WI38 (cell line): ENCODE measurements around the gene CCT2.

Experiments
- H3K4me3 ChIP-seq: 2 replicates; pipeline ENCODE4 v1.5.1; 2011; ENCODE audit warnings: low read depth, mild to moderate bottlenecking, control low read depth, low read length
- TF ChIP-seq, protein P1 (sequence below): IDR thresholded peaks from 2 replicates; pipeline ENCODE4 v1.5.1; 2012; ENCODE audit warnings: low read depth, mild to moderate bottlenecking, control low read depth, low read length

Gene CCT2

DNA sequence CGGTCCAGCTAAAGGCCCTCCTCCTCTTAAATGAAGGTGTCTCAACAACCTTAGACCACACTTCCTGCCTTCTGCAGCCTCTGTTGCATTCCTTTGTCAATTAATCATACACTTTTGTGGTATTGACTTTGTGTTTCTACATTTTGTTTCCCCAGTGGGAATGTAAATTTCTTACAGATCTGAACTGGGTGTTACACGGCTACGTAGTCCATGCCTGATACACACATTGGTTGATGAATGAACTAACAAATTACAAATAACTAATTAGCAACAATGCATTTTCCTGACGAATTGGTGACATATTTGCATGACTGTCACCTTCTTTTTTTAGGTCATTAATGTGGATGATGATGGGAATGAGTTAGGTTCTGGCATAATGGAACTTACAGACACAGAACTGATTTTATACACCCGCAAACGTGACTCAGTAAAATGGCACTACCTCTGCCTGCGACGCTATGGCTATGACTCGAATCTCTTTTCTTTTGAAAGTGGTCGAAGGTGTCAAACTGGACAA, 15.2 kb upstream of the CCT2 start:
- TF ChIP-seq, protein P1, sequence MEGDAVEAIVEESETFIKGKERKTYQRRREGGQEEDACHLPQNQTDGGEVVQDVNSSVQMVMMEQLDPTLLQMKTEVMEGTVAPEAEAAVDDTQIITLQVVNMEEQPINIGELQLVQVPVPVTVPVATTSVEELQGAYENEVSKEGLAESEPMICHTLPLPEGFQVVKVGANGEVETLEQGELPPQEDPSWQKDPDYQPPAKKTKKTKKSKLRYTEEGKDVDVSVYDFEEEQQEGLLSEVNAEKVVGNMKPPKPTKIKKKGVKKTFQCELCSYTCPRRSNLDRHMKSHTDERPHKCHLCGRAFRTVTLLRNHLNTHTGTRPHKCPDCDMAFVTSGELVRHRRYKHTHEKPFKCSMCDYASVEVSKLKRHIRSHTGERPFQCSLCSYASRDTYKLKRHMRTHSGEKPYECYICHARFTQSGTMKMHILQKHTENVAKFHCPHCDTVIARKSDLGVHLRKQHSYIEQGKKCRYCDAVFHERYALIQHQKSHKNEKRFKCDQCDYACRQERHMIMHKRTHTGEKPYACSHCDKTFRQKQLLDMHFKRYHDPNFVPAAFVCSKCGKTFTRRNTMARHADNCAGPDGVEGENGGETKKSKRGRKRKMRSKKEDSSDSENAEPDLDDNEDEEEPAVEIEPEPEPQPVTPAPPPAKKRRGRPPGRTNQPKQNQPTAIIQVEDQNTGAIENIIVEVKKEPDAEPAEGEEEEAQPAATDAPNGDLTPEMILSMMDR: no peak
- H3K4me3 ChIP-seq: no peak overlapping the region

DNA sequence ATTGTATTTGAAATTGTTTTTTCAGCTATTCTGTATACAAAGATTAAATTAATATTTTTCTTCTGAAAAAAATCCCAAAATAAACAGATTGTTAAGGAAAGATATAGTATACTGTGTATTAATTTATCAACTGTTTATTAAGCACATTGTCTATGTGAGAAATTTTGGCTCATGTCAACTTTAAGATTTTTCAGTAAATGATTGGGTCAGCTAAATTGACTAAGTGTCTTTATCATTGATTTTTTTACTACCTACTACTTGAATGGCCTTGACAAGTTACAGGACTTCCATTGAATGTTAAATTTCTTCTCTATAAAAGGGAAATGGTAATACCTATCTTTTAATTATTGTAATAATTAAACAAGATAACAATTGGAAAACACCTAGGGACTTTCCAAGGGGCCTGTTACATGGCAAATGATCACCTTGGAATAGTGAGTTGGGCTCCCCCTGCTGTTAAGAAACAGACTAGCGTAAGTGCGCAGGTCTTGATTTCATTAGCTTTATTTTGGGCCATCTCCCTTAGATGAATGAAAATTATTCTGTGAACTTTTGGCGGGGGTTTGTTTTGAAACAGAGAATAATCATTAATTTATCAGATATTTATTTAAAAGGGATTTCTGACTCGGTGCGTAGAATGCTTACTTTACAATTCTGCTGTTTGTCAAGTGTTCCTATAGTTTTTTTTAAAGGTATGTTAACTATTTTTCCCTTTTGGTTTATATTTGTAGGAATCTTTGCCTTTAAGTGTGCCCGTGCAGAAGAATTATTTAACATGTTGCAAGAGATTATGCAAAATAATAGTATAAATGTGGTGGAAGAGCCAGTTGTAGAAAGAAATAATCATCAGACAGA, 14.5 kb upstream of the CCT2 start:
- TF ChIP-seq, protein P1: peak; percentile 59

DNA sequence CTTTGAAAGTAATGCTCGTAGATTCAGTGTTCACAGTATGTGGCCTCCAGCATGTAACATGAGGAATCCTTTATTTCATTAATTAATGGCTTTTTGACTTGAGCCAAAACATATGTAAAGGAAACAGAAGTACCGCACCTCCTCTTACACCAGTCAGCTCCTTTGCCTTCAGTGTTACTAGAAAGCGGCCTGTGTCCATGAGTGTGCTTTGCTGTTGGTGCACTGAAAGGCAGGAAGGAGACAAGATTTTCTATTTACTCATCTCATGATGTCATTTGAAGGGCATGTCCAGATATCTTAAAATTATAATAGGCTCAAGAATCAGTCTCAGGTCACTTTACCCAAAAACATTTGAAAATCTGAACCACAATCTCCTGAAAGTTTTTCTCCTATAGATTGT, 9.9 kb upstream of the CCT2 start:
- TF ChIP-seq, protein P1: no peak
- no peak overlapping the region for H3K4me3 ChIP-seq

More for the DNA sequence above, 14.5 kb upstream of the CCT2 start:
- no peak overlapping the region for H3K4me3 ChIP-seq

DNA sequence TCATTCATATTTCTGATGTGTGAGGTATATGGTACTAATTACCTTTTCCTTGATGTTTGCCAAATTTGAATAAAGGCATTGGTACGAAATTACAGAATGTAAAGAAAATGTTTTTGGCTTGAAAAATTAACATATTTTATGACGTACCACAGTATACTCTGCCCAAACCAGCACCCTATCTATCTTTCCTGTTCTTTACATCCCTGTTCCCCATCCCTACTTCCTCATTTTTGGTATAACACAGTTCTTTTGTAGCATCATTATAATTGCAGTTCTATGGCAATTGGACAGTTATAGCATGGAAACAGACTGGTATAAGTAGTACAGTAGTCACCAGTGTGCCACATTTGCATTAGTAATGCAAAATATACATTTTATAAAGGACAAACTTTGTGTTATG, 7.0 kb upstream of the CCT2 start:
- no peak overlapping the region for H3K4me3 ChIP-seq
- TF ChIP-seq, protein P1: no peak

DNA sequence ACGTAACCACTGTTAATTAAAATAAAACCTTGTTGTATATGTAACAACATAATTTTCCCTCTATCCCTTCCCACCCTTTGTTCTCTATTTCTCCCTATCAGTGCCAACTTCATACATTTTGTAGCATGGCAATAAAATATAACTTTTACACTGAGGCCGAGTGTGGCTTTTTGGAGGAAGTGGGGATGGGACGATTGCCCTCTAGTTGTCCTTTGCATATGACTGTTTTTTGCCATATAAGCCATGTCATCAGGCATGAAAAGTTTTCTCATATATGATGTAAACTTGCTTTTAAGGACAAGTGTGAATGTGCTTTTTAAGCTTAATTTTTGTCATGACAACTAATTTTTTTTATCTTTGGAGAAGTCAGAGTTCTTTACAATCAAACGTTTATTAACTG, 6.2 kb upstream of the CCT2 start:
- no peak overlapping the region for H3K4me3 ChIP-seq
- TF ChIP-seq, protein P1: no peak

DNA sequence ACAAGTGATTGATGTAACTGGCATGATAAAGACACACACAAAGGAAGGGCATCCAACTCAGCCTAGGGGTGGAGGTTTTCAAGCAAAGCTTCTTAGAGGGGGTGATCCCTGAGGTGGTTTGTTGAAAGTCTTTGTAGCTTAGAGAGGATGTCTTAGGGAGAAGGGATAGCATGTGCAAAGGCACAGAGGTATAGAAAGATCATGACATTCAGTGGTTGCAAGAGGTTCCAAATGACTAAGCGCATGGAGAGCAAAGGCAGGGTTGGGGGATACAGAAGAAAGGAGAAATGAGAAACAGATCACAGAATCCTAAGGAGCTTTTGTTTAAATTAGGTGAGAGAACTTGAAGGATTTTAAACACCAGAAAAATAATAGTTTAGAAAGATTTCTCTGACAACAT, 5.2 kb upstream of the CCT2 start:
- TF ChIP-seq, protein P1: no peak
- no peak overlapping the region for H3K4me3 ChIP-seq

DNA sequence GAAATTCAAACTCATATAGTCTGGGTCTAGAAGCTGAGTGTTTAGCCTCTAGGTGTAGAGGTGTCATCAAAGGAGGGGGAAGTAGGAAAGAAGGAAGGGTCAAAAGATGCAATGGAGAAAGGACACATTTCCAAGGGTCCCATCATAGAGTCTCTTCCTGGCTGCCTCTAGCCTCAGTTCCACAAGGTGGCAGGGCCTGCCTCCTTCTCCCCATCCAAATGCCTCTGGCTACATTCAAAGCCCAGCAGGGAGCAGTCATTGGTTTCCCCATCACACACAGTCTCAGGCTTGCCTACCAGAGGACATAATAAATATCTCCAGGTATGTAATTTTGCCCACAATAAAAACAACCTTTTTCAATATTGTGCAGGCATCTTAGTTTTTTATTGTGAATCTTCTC, 2.1 kb upstream of the CCT2 start:
- TF ChIP-seq, protein P1: no peak
- H3K4me3 ChIP-seq: no peak overlapping the region
